OCI-LY3 (cell line): Measurements from ENCODE around the gene NSUN6.
A peak's percentile ranks its signal among the peaks of the same experiment; 100 is the strongest.

Experiments
- H2AFZ ChIP-seq: fragments of 200-600, 300-600 bp; shearing (Covaris generic); 2 replicates; pipeline ENCODE4 v1.6.0; 2014; ENCODE audit warnings: antibody characterized with exemption, low read depth, low read length
- H3K27ac ChIP-seq: fragments of 200-600, 300-600 bp; sonication (generic); 2 replicates; pipeline ENCODE4 v1.5.1; 2014; ENCODE audit warnings: mild to moderate bottlenecking, low read length, moderate library complexity, mixed read lengths
- H3K27me3 ChIP-seq: fragments of 200-600, 300-600 bp; sonication (generic); 2 replicates; pipeline ENCODE4 v1.6.1; 2014; ENCODE audit warnings: low read depth, low read length, mixed read lengths
- H3K36me3 ChIP-seq: fragments of 200-600, 300-600 bp; sonication (generic); replicated peaks from 2 replicates; pipeline ENCODE3; 2014; ENCODE audit warnings: low read depth, low read length, mixed read lengths
- H3K4me1 ChIP-seq: fragments of 300-600, 200-600 bp; sonication (generic); 2 replicates; pipeline ENCODE4 v1.6.1; 2014; ENCODE audit warnings: low read length, mixed read lengths
- H3K4me2 ChIP-seq: fragments of 200-600, 300-600 bp; sonication (generic); 2 replicates; pipeline ENCODE4 v1.6.1; 2014; ENCODE audit warnings: low read length, mixed read lengths
- H3K4me3 ChIP-seq: fragments of 300-600, 200-600 bp; sonication (generic); 2 replicates; pipeline ENCODE4 v1.5.1; 2014; ENCODE audit warnings: antibody characterized with exemption, mild to moderate bottlenecking, low read length, moderate library complexity
- H3K79me2 ChIP-seq: fragments of 300-600, 200-600 bp; shearing (Covaris generic); 2 replicates; pipeline ENCODE4 v1.6.1; 2014; ENCODE audit warnings: mild to moderate bottlenecking, low read length, mixed read lengths
- H3K9ac ChIP-seq: fragments of 300-600, 200-600 bp; shearing (Covaris generic); 2 replicates; pipeline ENCODE4 v1.6.0; 2014; ENCODE audit warnings: mild to moderate bottlenecking, low read length, moderate library complexity
- H3K9me3 ChIP-seq: fragments of 200-600, 300-600 bp; shearing (Covaris generic); 2 replicates; pipeline ENCODE4 v1.6.1; 2014; ENCODE audit warnings: low read length, mixed read lengths; ENCODE audit not compliant: insufficient read depth
- H4K20me1 ChIP-seq: fragments of 200-600, 300-600 bp; sonication (generic); 2 replicates; pipeline ENCODE4 v1.6.1; 2016; ENCODE audit warnings: low read length, mixed read lengths; ENCODE audit not compliant: insufficient read depth
- EZH2phosphoT487 ChIP-seq: fragments of 200-600 bp; shearing (Covaris generic); IDR thresholded peaks from 2 replicates; pipeline ENCODE4 v1.6.1; 2018; ENCODE audit warnings: antibody characterized with exemption, mixed run types, low read depth
- TF ChIP-seq, protein P1 (sequence below): fragments of 200-600, 300-600 bp; sonication (generic); IDR thresholded peaks from 2 replicates; pipeline ENCODE4 v1.5.1; 2014; ENCODE audit warnings: antibody characterized with exemption, low read length, low read depth

Gene NSUN6

DNA sequence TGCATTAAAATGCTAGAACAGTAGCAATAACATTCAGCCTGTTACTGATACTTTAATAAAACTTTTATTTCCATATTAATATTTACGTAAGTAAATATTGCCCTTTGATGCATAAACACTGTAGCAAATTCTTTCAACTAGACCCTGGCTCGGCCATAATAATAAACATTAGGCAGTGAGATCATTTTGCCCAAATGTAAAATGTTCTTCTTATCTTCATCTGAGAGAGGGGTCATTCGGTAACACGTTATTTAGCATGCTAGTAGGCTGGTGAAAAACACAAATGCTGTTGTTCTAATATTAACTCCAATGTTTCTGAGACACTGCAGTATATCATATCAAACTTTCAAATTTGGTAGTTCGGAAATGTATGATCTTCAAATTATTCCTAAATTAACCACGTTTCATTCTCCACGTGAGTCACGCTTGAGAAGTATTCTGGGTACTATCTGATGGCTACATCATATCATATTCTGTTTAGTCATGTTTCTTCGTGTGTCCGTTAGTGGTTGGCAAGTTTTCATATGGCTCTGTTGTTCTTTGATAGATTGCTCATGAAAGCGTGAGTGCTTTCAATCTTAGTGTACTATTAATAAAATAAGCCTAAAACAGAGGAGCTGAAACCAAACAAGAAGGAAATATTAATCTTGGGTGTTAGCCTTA, 145.8 kb downstream of the NSUN6 start:
- Histone ChIP-seq H3K36me3 (no peaks in the 10 kb centered on the region), H3K4me2 (no peak overlapping the region), H3K9ac (no peak overlapping the region), H3K79me2 (no peaks in the 10 kb centered on the region), H3K27ac (no peak overlapping the region), H3K4me1 (peaks cover 12% of the 10 kb centered on the region), H2AFZ (no peak overlapping the region), H3K4me3 (no peak overlapping the region), H4K20me1 (no peaks in the 10 kb centered on the region), H3K9me3 (no peaks in the 10 kb centered on the region), H3K27me3 (no peaks in the 10 kb centered on the region)
- TF ChIP-seq, protein P1, sequence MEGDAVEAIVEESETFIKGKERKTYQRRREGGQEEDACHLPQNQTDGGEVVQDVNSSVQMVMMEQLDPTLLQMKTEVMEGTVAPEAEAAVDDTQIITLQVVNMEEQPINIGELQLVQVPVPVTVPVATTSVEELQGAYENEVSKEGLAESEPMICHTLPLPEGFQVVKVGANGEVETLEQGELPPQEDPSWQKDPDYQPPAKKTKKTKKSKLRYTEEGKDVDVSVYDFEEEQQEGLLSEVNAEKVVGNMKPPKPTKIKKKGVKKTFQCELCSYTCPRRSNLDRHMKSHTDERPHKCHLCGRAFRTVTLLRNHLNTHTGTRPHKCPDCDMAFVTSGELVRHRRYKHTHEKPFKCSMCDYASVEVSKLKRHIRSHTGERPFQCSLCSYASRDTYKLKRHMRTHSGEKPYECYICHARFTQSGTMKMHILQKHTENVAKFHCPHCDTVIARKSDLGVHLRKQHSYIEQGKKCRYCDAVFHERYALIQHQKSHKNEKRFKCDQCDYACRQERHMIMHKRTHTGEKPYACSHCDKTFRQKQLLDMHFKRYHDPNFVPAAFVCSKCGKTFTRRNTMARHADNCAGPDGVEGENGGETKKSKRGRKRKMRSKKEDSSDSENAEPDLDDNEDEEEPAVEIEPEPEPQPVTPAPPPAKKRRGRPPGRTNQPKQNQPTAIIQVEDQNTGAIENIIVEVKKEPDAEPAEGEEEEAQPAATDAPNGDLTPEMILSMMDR: no peak
- no peak for TF ChIP-seq EZH2phosphoT487

DNA sequence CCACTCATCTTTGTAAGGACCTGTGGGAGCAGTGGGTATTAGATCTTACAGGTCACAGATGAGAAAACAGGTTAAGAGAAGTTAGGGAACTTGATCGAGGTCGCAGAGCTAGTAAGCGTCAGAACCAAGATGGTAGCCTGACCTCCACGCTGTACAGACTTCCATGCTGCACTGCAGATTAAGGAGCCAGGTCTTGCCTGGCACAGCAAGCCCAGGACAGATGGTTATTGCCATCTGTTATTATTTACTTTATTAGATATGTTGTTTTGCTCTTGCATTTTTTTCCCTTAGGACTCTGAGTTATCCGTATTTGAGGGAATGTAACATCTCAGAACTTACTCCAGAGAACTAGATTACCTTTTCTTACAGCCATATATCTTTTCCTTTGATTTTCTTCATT, 147.2 kb downstream of the NSUN6 start:
- Histone ChIP-seq H4K20me1 (no peaks in the 10 kb centered on the region), H3K4me1 (peaks cover 13% of the 10 kb centered on the region), H3K36me3 (no peaks in the 10 kb centered on the region), H3K4me2 (no peak overlapping the region), H3K9me3 (no peaks in the 10 kb centered on the region), H3K4me3 (no peak overlapping the region), H3K27me3 (no peaks in the 10 kb centered on the region), H3K9ac (no peak overlapping the region), H3K27ac (no peak overlapping the region), H2AFZ (no peak overlapping the region), H3K79me2 (no peaks in the 10 kb centered on the region)
- TF ChIP-seq EZH2phosphoT487: no peak
- TF ChIP-seq, protein P1: no peak

DNA sequence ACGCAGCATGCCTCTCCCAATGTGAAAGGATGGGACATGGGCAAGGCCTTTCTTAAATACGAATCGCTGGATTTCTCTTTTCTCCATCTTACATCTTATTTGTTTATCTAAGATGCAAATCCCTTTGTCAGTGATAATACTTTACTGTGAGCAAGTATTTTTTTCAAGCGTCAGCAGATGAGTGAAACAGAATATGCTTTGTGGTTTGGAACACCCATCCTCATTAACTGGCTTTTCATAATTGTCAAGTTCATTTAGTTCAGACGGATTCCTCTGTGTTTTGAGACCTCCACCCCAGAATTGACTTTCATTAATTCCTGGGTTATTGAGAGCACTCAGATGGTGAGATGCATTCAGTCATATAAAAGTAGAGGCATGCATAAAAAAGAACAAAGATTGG, 149.8 kb downstream of the NSUN6 start:
- Histone ChIP-seq H3K9me3 (no peaks in the 10 kb centered on the region), H3K4me1 (peaks cover 13% of the 10 kb centered on the region), H4K20me1 (no peaks in the 10 kb centered on the region), H3K9ac (no peak overlapping the region), H3K27me3 (no peaks in the 10 kb centered on the region), H2AFZ (no peak overlapping the region; the same call in 1 of the 2 replicates), H3K36me3 (no peaks in the 10 kb centered on the region), H3K79me2 (no peaks in the 10 kb centered on the region), H3K4me3 (peak overlapping the region; percentile 74), H3K4me2 (peak overlapping the region; percentile 91), H3K27ac (no peak overlapping the region)
- TF ChIP-seq, protein P1: no peak
- no peak for TF ChIP-seq EZH2phosphoT487

DNA sequence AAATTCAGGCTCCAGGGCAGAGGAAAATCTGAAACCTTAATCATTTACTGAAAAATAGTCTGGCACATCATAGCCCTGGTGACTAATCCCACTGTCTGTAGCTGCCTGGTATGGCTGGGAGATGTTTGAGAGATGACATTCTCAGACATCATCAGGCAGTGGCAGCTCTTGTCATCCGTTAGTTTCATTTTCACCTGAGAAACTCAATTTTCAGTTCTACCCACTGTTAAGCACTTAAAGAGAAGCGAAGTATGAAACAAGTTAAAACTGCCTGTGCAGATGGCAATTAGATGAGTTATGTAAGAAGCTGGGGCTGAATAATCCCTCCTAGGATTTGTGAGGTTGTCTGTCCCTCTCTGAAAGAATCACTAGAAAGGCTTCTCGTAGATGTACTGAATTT, 150.2 kb downstream of the NSUN6 start:
- Histone ChIP-seq H2AFZ (no peak overlapping the region; the same call in 1 of the 2 replicates), H3K9me3 (no peaks in the 10 kb centered on the region), H3K36me3 (no peaks in the 10 kb centered on the region), H3K9ac (no peak overlapping the region), H3K27me3 (no peaks in the 10 kb centered on the region), H3K79me2 (no peaks in the 10 kb centered on the region), H3K27ac (no peak overlapping the region), H4K20me1 (no peaks in the 10 kb centered on the region), H3K4me1 (peaks cover 13% of the 10 kb centered on the region), H3K4me3 (peak overlapping the region; percentile 74), H3K4me2 (peak overlapping the region; percentile 91)
- no peak for TF ChIP-seq EZH2phosphoT487
- TF ChIP-seq, protein P1: no peak
